ENCODE results near the gene C1QTNF6.

The C1QTNF6 gene

GRCh38 chr22:37219533-37219932 lies 31.5 kb upstream of the C1QTNF6 start:
- TF ChIP-seq, protein P1, sequence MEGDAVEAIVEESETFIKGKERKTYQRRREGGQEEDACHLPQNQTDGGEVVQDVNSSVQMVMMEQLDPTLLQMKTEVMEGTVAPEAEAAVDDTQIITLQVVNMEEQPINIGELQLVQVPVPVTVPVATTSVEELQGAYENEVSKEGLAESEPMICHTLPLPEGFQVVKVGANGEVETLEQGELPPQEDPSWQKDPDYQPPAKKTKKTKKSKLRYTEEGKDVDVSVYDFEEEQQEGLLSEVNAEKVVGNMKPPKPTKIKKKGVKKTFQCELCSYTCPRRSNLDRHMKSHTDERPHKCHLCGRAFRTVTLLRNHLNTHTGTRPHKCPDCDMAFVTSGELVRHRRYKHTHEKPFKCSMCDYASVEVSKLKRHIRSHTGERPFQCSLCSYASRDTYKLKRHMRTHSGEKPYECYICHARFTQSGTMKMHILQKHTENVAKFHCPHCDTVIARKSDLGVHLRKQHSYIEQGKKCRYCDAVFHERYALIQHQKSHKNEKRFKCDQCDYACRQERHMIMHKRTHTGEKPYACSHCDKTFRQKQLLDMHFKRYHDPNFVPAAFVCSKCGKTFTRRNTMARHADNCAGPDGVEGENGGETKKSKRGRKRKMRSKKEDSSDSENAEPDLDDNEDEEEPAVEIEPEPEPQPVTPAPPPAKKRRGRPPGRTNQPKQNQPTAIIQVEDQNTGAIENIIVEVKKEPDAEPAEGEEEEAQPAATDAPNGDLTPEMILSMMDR (IDR thresholded peaks at IDR 0.05), result no peak
- peaks cover 5% of the 10 kb centered on the region for H3K36me3 ChIP-seq
- H3K4me3 ChIP-seq (ENCODE audit: low read depth in 1 of 2, low read length in 1 of 2), result no peak overlapping the region
- peaks cover 57 to 63% of the 10 kb centered on the region in 2 experiments for H3K4me1 ChIP-seq (ENCODE audit: control insufficient read depth in 1 of 2, insufficient read depth in 1 of 2, low read depth in 1 of 2, low read length in 1 of 2)
- peak overlapping the region; percentile 99 for H3K27ac ChIP-seq
- no peaks in the 10 kb centered on the region for H3K27me3 ChIP-seq
- H3K9me3 ChIP-seq, result no peaks in the 10 kb centered on the region

GRCh38 chr22:37218771-37219411 lies 30.8 kb upstream of the C1QTNF6 start:
- Histone ChIP-seq H3K9me3 (no peaks in the 10 kb centered on the region), H3K4me1 (ENCODE audit: control insufficient read depth in 1 of 2, insufficient read depth in 1 of 2, low read depth in 1 of 2, low read length in 1 of 2) (peaks cover 51 to 57% of the 10 kb centered on the region in 2 experiments), H3K27me3 (no peaks in the 10 kb centered on the region), H3K27ac (peak overlapping the region; percentile 99), H3K4me3 (ENCODE audit: low read depth in 1 of 2, low read length in 1 of 2) (no peak overlapping the region), H3K36me3 (no peaks in the 10 kb centered on the region)
- TF ChIP-seq, protein P1 (IDR thresholded peaks at IDR 0.05), result no peak

DNA sequence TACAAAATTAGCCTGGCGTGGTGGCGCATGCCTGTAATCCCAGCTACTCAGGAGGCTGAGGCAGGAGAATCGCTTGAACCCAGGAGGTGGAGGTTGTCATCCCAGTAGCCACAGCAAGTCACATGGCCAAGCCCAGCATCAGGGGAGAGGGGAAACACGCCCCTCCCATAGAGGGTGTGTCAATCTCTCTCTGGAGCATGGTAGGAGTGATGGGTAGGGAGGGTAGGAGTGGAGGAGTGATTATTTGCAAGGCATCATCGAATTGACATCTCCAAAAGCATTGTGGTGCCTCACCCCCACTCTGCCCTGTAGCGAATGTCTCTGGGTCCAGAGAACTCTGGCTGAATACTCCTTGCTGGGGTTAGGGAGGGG lies 30.3 kb upstream of the C1QTNF6 start:
- Histone ChIP-seq H3K27ac (peak overlapping the region; percentile 99), H3K4me1 (ENCODE audit: control insufficient read depth in 1 of 2, insufficient read depth in 1 of 2, low read depth in 1 of 2, low read length in 1 of 2) (peaks cover 46 to 52% of the 10 kb centered on the region in 2 experiments), H3K4me3 (ENCODE audit: low read depth in 1 of 2, low read length in 1 of 2) (no peak overlapping the region), H3K9me3 (no peaks in the 10 kb centered on the region), H3K27me3 (no peaks in the 10 kb centered on the region), H3K36me3 (no peaks in the 10 kb centered on the region)
- TF ChIP-seq, protein P1 (IDR thresholded peaks at IDR 0.05), result no peak

DNA sequence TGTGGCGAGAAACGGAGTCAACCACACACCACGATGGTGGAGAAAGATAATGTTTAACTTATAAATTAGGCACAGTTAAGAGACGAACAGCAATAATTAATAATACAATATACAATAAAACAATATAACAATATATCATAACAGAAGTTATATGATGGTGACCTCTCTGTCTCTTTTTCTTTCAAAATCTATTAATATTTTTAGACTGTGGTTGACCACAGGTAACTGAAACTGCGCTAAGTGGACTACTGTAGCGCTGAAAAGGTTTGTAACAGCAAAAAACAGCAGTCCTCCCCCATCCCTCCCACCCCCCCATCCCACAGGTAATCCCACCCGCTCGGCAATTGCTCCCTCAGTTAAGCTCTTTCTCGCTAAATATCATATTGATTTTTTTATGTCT lies 27.8 kb upstream of the C1QTNF6 start:
- Histone ChIP-seq H3K27ac (no peak overlapping the region), H3K4me3 (ENCODE audit: low read depth in 1 of 2, low read length in 1 of 2) (no peak overlapping the region), H3K27me3 (no peaks in the 10 kb centered on the region), H3K9me3 (no peaks in the 10 kb centered on the region), H3K36me3 (no peaks in the 10 kb centered on the region), H3K4me1 (ENCODE audit: control insufficient read depth in 1 of 2, insufficient read depth in 1 of 2, low read depth in 1 of 2, low read length in 1 of 2) (peaks cover 21 to 27% of the 10 kb centered on the region in 2 experiments)
- TF ChIP-seq, protein P1 (IDR thresholded peaks at IDR 0.05), result no peak

DNA sequence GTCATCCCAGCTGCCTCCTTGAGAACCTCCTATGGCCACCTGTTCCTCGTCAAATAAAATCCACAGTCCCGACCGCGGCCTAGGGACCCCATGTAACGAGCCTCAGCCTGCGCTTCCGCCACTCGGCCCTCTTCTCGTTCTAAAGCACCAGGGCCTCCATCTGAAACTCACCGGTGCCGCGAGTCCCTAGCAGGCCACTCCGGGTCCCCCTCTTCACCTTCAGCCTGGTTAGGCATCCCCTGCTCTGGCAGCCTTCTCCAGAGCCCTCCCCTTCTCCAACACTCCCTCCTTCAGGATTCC lies 26.6 kb upstream of the C1QTNF6 start:
- no peak overlapping the region for H3K4me3 ChIP-seq (ENCODE audit: low read depth in 1 of 2, low read length in 1 of 2)
- no peak overlapping the region for H3K27ac ChIP-seq
- H3K27me3 ChIP-seq, result no peaks in the 10 kb centered on the region
- H3K4me1 ChIP-seq (ENCODE audit: control insufficient read depth in 1 of 2, insufficient read depth in 1 of 2, low read depth in 1 of 2, low read length in 1 of 2), result peaks cover 9 to 15% of the 10 kb centered on the region in 2 experiments
- H3K36me3 ChIP-seq, result no peaks in the 10 kb centered on the region
- TF ChIP-seq, protein P1 (IDR thresholded peaks at IDR 0.05), result no peak
- H3K9me3 ChIP-seq, result no peaks in the 10 kb centered on the region

Data from neutrophil (primary cell).